BJ (cell line): ENCODE measurements around the gene BMERB1. TPM values are rescaled to one million over a fixed set of nuclear protein-coding genes. Genes with fewer than 3 reads are reported as not detected.
"Not testable (repeated sequence)": the region's sequence is repeated elsewhere in the genome, so short reads cannot be mapped to it uniquely, and the experiment has no call there.

Experiments used
- CTCF ChIA-PET: fragments of 350-600 bp; formaldehyde crosslinking; extraction: SDS; loops from one replicate; lab custom pipeline; 2021; ENCODE audit warnings: antibody characterized with exemption, inconsistent platforms; lab: Yijun Ruan, JAX
- POLR2A ChIA-PET: fragments of 300-600 bp; sonication (Branson Sonifier 250); formaldehyde crosslinking; extraction: SDS; loops from one replicate; lab custom pipeline; 2021; ENCODE audit warnings: antibody characterized with exemption; lab: Charles Lee
- DNase-seq: peaks from one replicate; pipeline ENCODE4 v3.0.0-alpha.2; 2011; ENCODE audit warnings: low read depth
- H3K27me3 ChIP-seq: 2 replicates; pipeline ENCODE4 v1.6.0; 2011; ENCODE audit warnings: low read length; ENCODE audit not compliant: control insufficient read depth, insufficient read depth
- H3K36me3 ChIP-seq: 2 replicates; pipeline ENCODE4 v1.5.1; 2011; ENCODE audit warnings: low read length; ENCODE audit not compliant: control insufficient read depth, insufficient read depth
- H3K4me3 ChIP-seq: 2 replicates; pipeline ENCODE4 v1.5.1; 2011; ENCODE audit warnings: low read depth, mild to moderate bottlenecking, control low read depth, low read length
- CTCF ChIP-seq: IDR thresholded peaks from 2 replicates; pipeline ENCODE4 v1.5.1; 2011; ENCODE audit warnings: low read depth, mild to moderate bottlenecking, control low read depth, inconsistent platforms, low read length, moderate library complexity; ENCODE audit not compliant: insufficient read depth
- polyA plus RNA-seq: library from polyadenylated mRNA; depleted of rRNA; stranded (reverse); fragments of >200 nt; gene quantifications from 2 replicates; pipeline ENCODE4 v1.2.3, GENCODE V29; 2011

Gene BMERB1
- polyA plus RNA-seq, 1 experiment, result 72.8 TPM

- no peaks in the 10 kb centered on the region for H3K36me3 ChIP-seq
- H3K4me3 ChIP-seq, result no peak overlapping the region
- no peaks in the 10 kb centered on the region for H3K27me3 ChIP-seq
- CTCF ChIA-PET, result interaction anchor here (2.2 kb wide), 1 partner anchor 9 kb away, joined by 29 read pairs; no protein-coding TSS in a partner anchor
- no peak for DNase-seq
- TF ChIP-seq CTCF, result no peak
- POLR2A ChIA-PET, result no interaction called here
Measured at GRCh38 chr16:15559176-15559575, 124.8 kb downstream of the BMERB1 start.

DNA sequence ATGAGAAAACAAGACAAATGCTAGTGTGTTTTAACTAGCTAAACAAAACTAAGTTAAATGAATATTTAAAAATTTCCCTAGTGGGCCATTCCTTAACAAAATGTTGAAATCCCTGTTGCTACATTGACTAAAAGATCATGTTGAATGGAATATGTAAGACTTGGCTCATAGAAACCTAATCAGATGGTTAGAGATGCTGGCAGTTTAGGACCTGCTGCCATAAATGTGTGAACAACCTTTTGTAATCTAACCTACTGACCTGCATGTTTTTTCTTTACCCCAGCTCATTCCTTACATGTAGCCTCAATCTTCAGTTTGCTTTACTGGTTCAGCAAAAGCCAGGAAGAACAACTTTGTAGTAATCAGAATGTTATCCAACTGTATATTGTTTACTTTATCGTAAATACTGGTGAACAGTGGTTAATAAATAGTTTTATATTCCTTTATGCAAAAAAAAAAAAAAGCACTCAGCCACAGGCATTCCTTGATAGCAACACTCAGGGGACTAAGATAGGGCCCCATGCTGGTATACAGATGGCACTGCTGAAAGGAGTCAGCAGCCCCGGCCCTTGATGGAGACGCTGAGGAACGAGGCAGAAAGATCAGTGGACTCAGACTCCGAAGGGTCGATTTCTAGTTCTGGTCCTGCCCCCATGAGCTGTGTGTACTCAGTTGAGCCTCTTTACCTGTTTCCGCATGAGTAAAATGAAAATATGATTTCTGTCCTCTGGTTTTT lies 130.4 kb downstream of the BMERB1 start:
- POLR2A ChIA-PET, result interaction anchor here (0.7 kb wide), 1 partner anchor 43 kb away, joined by 12 read pairs; no protein-coding TSS in a partner anchor
- Histone ChIP-seq H3K4me3 (no peak overlapping the region), H3K27me3 (no peaks in the 10 kb centered on the region), H3K36me3 (0 out of 2 replicates have a peak, but pooled peaks cover 1% of the 10 kb centered on the region)
- no peak for TF ChIP-seq CTCF
- CTCF ChIA-PET, result interaction anchor here (0.6 to 2.1 kb wide), 5 partner anchors 9 to 23 kb away, joined by 3 to 5 read pairs (median 3); no protein-coding TSS in a partner anchor
- DNase-seq, result no peak

GRCh38 chr16:15566095-15566494 lies 131.7 kb downstream of the BMERB1 start:
- no peaks in the 10 kb centered on the region for H3K27me3 ChIP-seq
- ChIA-PET CTCF (no interaction called here), POLR2A (no interaction called here)
- no peak overlapping the region for H3K4me3 ChIP-seq
- DNase-seq, result no peak
- H3K36me3 ChIP-seq, result 0 out of 2 replicates have a peak, but pooled peaks cover 1% of the 10 kb centered on the region
- no peak for TF ChIP-seq CTCF

DNA sequence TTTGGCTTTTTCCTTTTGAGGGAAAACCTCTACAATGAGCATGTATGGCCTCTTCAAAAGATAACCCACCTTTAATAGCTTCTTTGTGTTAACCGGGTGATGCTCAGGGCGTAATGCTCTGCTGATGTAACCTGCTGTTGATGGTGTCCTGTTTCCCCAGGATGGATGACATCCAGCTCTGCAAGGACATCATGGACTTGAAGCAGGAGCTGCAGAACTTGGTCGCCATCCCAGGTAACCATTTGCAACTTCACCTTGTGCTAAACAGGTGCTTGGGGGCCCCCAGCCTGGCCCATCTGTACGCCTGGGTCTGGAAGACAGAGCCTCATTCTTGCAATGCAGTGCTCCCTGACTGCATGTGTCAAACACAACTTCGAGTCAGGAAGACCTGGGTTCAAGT lies 133.4 kb downstream of the BMERB1 start:
- no peak for DNase-seq
- CTCF ChIA-PET, result interaction anchor here (1.1 kb wide), 1 partner anchor 17 kb away, joined by 4 read pairs; no protein-coding TSS in a partner anchor
- POLR2A ChIA-PET, result no interaction called here

GRCh38 chr16:15570666-15571065 lies 136.3 kb downstream of the BMERB1 start:
- DNase-seq, POLR2A ChIA-PET, H3K36me3 ChIP-seq, H3K4me3 ChIP-seq, H3K27me3 ChIP-seq: not testable (repeated sequence)
- CTCF ChIA-PET, result interaction anchor here (1.1 to 1.2 kb wide), 2 partner anchors 19 to 143 kb away, joined by 3 read pairs; no protein-coding TSS in a partner anchor

More for the DNA sequence above, 133.4 kb downstream of the BMERB1 start:
- TF ChIP-seq CTCF, result no peak
- Histone ChIP-seq H3K36me3 (0 out of 2 replicates have a peak, but pooled peaks cover 1% of the 10 kb centered on the region), H3K4me3 (no peak overlapping the region), H3K27me3 (no peaks in the 10 kb centered on the region)
